COLO668 (cell line): ENCODE data around the gene EIF3L.
"Not testable (repeated sequence)": the region's sequence is repeated elsewhere in the genome, so short reads cannot be mapped to it uniquely, and the experiment has no call there.

ENCODE experiments used
- DNase-seq: peaks from one replicate; lab custom pipeline; 2025; ENCODE audit not compliant: unreplicated experiment; lab: John Stamatoyannopoulos, UW

EIF3L gene

DNA sequence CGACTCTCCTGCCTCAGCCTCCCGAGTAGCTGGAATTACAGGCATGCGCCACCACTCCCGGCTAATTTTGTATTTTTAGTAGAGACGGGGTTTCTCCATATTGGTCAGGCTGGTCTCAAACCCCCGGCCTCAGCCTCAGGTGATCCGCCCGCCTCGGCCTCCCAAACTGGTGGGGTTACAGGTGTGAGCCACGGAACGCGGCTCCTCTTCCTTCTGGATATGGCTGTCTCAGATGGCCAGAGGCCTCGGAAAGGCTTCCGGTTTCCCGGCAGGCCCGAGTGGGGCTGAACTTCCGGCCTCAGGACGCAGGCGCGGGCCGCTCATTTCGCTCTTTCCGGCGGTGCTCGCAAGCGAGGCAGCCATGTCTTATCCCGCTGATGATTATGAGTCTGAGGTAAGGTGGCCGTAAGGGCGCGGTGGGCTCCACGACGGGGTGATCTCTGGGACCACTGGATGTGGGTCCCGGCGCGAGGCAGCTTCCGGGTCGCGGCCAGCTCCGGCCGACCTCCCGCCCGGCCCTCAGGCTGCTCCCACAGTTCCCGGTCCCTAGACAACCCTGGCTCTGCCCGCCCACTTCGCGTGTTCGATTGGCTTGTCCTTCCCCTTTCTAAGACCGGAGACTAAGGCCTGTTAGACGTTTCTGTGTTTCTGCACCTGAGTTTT, at the start of gene EIF3L:
TSS of gene EIF3L (plus strand) at position 331 of the 663 bp plus-strand sequence. CDS start at position 362, 31 bp downstream.
- DNase-seq: peak; percentile 94

DNA sequence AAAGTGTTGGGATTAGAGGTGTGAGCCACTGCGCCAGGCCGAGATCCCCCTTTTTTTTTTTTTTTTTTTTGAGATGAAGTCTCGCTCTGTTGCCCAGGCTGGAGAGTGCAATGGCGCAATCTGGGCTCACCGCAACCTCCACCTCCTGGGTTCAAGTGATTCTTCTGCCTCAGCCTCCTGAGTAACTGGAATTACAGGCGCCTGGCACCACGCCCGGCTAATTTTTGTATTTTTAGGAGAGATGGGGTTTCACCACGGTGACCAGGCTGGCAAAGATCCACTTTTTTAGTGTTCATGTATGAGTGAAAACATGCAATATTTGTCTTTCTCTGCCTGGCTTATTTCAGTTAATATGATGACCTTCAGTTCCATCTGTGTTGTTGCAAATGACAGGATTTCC, 49.2 kb upstream of the EIF3L start:
- DNase-seq: not testable (repeated sequence)

DNA sequence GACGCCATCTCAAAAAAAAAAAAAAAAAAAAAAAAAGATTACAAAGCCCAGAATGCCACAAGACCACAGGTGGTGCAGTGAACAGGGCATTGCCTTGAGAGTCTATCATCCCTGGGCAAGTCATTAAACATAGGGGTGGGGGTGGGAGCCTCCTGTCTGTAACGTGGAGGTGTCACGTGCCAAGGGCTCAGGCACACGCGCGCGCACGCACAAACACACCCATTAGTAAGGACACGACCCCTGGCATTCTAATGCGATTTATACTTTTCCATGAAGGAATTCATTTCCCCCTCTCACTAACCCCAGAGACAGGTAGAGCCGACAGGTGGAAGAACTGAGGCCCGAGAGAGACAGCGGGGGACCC, 47.3 kb upstream of the EIF3L start:
- DNase-seq: peak; percentile 36

DNA sequence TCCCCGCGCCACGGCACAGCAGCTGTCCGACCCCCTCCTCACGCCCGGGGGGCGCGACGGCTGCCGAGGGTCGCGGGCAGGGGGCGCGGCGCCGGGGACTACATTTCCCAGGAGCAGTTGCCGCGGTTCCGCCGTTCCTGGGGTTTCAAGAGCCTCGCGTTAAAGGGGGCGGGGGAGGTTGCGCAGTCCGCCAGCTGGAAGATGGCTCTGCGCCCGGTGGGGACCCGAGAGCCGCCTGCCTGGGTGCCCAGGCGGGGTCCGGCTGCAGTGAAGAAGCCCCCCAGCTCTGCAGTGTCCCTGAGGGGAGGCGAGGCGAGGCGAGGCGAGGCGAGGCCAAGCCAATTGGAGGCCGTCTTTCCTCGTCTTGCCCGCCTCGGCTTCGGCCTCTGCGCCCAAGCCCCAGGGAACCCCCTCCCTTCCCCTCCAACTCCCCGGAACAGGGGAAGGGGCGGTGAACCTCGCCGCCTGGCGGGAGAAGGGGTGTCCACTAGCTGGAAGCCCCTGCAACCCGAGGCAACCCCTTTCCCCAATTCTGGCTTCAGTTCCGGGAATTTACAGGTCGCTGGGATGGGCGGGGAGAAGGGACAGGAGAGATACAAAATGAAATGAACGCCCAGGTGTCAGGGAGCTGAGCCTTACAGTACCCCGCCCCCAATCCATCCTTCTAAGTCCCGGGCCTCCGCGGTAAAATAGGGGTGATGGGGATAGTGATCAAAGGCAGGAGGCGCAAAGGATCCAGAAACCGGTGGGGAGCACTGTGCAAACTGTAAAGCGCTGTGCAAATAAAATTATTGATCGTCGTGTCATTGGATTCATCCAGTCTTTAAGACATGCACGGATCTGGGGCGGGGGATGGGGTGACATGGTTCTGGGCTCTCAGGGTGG, 46.7 kb upstream of the EIF3L start:
- DNase-seq: peak; percentile 73

DNA sequence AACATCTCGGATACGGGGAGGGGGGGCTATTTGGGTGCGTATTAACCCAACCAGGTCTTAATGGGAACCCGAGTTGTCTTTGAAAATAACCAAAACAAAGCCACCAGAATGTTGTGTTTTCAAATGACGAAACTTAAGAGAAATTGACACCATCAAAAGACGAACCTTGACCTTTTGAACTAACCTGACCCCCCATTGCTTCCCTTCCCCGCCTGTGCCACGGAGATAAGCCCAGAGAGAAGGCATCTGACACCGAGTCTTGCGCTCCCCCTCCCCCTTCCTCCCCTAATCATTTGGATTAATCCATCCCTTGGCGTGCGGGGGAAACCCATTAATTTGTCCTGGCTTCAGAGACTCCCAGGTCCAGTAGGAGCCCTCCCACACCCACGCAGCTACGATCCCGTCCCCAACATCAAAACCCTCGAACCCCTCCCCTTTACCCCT, 46.0 kb upstream of the EIF3L start:
- DNase-seq: peak; percentile 71

DNA sequence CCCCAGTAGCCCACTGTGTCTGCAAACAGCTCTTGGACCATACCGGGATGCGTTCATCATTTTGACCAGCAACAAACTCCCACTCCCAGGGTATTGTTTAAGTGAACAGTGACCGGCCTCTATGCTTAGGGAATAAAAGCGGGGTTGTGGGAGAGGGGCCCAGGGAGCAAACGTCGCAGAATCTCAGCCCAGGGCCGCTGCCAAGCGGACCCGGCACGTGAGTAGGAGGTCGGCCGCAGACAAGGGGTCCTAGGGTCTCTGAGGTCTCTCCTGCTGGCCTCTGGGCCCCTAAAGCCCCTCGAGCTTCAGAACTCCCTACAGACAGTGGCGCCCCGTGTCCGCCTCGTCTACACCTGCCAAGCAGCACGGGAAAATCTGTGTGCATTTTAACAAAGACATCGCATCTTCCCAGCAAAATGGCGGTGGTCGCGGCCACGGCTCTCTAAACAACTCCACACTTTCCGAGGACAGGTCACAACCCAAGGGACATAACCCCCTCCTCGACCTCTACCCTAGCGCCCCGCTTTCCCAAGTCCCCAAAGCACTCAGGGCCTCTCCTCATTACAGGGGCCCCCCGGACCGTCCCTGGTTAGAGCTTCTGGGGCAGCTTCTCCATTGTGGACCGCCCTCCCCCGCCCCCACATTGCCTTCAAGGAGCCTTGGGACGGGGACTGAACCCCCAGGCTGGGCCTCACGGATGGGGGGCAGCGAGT, 45.4 kb upstream of the EIF3L start:
- DNase-seq: peak; percentile 57

DNA sequence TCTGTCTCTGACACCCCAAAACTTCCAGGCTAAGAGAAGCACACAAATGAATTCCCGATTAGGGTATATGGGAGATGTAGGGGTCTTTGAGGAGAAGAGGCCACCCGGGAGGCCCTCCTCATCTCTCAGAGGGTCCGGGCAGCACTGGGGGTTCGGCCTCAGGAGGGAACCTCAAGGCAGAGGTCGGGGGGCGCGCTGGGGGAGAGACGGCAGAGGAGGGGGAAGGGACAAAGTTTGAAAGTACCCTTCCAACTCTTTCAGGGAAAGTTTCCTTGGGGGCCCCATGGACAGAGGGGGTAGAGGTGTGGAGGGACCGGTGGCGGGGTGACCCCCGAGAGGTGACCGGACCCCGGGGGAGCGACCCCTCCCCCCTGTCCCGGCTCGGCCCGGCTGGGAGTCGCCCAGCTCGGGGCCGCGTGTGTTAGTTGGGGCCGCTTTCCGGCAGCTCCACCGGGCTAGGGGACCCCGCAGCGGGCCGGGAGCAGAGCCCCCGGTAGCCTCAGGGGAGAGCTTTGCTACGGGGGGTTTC, 44.8 kb upstream of the EIF3L start:
- peak; percentile 23 for DNase-seq

DNA sequence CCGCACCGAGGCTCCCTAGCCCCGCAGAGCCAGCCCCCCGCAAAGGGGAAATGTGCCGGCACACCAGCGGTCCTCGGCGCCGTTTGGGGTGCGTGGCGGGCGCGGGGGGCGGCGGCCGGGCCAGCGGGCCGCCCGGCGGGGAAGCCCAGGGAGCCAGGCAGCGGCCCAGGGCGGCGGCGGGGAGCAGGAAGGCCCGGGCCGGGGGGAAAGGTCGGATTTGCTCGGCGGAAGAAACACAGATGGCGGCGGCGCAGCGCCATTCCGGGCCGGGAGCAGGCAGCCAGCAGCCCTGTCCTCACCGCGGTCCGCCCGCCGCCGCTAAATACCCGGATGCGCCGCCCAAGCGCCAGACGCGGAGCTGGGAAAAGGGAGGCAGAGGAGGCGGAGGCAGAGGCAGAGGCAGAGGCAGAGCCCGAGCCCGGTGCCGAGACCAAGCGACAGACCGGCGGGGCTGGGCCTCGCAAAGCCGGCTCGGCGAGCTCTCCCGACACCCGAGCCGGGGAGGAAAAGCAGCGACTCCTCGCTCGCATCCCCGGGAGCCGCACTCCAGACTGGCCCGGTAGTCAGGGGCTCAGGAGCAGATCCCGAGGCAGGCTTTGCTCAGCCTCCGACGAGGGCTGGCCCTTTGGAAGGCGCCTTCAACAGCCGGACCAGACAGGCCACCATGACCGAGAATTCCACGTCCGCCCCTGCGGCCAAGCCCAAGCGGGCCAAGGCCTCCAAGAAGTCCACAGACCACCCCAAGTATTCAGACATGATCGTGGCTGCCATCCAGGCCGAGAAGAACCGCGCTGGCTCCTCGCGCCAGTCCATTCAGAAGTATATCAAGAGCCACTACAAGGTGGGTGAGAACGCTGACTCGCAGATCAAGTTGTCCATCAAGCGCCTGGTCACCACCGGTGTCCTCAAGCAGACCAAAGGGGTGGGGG, 44.1 kb upstream of the EIF3L start:
- DNase-seq: peak; percentile 89

DNA sequence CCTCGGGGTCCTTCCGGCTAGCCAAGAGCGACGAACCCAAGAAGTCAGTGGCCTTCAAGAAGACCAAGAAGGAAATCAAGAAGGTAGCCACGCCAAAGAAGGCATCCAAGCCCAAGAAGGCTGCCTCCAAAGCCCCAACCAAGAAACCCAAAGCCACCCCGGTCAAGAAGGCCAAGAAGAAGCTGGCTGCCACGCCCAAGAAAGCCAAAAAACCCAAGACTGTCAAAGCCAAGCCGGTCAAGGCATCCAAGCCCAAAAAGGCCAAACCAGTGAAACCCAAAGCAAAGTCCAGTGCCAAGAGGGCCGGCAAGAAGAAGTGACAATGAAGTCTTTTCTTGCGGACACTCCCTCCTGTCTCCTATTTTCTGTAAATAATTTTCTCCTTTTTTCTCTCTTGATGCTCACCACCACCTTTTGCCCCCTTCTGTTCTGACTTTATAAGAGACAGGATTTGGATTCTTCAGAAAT, 43.4 kb upstream of the EIF3L start:
- DNase-seq: no peak

DNA sequence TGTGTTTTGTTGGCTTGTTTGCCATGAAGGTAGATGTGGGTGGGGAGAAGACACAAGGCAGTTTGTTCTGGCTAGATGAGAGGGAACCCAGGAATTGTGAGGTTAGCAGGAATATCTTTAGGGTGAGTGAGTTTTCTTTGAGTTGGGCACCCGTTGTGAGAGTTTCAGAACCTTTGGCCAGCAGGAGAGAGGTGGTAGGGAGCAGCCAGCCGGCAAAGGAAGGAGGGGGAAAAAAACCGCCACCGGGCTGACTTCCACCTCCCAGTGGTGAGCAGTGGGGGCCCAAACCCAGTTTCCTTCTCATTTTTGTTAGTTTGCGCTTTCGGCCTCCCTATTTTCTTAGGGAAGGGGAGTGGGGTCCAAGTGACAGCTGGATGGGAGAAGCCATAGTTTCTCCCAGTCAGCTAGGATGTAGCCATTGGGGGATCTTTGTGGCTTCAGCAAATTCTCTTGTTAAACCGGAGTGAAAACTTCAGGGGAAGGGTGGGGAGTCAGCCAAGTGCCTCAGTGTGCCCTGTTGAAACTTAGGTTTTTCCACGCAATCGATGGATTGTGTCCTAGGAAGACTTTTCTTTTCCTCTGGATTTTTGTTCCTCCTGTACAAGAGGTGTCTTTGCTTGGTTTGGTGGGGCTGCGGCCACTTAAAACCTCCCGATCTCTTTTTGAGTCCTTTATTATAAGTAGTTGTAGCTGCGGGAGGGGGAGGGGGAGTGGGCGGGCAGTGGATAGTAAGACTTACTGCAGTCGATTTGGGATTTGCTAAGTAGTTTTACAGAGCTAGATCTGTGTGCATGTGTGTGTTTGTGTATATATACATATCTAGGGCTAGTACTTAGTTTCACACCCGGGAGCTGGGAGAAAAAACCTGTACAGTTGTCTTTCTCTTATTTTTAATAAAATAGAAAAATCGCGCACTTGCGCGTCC, 42.5 kb upstream of the EIF3L start:
- DNase-seq: peak; percentile 17

DNA sequence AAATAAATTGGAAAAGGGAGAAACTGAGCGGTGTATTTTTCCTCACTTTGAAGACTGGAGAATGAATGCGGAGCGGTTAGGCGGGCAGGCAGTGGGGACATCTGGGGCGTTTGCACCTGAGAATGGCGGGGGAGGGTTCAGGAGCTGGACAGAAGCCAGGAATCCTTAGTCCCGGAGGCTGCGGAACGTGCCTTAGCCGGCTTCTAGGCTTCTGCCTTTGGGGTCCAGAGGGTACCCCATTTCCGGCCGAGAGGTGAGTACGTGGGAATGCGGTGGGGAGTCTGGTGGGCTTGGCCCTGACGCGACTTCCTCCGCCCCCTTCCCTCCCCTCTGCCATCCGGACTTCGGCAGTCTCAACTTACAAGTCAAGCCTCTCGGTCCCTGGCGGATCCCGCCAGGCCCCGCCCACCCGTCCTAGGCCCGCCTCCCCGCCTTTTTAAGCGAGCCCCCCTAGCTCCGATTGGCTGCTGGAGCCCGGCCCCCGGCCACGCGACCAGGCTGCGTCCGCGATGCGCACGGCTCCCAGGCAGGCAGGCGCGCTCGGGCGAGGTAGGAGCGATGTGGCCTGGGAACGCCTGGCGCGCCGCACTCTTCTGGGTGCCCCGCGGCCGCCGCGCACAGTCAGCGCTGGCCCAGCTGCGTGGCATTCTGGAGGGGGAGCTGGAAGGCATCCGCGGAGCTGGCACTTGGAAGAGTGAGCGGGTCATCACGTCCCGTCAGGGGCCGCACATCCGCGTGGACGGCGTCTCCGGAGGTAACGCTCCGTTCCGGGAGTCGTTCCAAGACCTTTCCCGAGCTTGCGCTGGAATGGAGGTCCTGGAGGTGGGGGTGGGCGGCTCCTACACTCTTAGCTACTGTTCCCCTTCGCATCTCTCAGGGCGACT, 41.6 kb upstream of the EIF3L start, which contains the start of gene GCAT:
TSS of gene GCAT (plus strand) at position 525 of the 884 bp plus-strand sequence. CDS start at position 559, 34 bp downstream.
- DNase-seq: peak; percentile 97

DNA sequence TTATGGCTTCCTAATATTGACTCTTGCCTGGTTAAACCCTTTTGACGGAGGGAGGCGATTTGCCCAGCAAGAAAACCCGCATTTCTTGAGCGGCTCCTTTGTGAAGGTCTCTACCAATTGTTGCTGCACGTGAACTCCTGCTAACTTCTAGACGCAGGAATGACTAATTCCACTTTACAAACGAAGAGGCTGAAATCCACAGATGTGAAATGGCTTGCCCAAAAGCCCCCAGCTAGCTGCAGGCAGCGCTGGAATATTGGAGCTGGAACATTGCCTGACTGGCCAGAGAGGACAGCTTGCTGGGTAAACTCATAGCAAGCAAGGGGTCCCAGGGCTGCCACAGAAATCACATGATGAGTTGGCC, 40.9 kb upstream of the EIF3L start:
- DNase-seq: no peak

DNA sequence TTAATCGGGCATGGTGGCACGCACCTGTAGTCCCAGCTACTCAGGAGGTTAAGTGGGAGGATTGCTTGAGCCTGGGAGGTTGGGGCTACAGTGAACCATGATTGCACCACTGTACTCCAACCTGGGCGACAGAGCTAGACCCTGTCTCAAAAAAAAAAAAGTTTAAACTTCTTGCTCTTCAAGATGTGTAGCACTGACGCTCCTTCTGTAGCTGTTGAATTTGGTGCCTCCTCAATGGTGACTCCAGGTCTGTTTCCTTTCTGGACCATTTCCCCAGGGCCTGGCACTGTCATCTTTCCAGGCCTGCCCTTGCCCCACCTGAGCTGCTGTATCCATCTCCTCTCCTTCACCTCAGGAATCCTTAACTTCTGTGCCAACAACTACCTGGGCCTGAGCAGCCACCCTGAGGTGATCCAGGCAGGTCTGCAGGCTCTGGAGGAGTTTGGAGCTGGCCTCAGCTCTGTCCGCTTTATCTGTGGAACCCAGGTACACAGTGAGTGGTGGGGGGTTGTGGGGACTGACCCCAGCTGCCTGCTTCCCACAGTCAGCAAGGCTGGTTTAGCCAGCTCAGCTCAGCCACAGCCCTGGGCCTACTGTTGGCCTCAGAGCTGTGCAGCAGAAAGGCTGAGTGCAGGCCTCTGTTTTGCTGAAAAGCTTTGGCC, 39.4 kb upstream of the EIF3L start:
- DNase-seq: no peak

DNA sequence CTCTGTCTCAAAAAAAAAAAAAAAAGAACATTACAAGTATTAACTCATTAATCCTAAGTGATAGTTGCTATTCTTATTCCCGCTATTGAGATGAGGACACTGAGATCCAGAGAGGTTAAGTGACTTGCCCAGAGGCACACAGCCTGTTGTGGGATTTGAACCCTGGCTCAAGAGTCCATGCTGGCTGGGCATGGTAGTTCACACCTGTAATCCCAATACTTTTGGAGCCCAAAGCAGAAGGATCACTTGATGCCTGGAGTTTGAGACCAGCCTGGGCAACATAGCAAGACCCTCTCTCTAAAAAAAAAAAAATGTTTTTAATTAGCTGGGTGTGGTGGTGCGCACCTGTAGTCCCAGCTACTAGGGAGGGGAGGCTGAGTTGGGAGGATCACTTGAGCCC, 37.4 kb upstream of the EIF3L start:
- DNase-seq: no peak

DNA sequence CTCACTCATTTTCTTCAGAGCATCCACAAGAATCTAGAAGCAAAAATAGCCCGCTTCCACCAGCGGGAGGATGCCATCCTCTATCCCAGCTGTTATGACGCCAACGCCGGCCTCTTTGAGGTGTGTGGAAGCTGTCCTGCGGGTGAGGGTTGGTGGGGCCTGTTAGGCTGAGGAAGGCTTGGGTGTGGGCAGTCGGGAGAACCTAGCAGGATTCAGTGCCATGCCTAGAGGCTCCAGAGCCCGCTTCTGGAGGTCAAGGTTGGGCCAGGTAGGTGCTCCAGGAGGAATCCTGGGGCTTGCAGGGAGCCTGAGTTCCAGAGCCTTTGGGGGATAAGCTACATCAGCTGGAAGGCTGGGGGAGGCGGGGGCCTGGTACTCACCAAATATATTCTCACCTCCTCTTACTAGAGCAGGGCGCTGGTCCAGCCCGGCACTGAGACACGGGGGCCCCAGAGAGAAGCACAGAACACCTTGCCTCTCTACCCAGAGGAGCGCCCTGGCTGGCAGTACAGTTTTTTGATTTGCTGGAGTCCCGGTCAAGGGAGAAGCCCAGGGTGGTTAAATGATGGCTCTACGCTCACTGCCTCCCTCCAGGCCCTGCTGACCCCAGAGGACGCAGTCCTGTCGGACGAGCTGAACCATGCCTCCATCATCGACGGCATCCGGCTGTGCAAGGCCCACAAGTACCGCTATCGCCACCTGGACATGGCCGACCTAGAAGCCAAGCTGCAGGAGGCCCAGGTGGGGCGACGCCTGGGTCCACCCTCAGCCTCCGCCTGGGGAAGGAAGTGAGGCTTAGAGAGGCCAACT, 36.1 kb upstream of the EIF3L start:
- no peak for DNase-seq

DNA sequence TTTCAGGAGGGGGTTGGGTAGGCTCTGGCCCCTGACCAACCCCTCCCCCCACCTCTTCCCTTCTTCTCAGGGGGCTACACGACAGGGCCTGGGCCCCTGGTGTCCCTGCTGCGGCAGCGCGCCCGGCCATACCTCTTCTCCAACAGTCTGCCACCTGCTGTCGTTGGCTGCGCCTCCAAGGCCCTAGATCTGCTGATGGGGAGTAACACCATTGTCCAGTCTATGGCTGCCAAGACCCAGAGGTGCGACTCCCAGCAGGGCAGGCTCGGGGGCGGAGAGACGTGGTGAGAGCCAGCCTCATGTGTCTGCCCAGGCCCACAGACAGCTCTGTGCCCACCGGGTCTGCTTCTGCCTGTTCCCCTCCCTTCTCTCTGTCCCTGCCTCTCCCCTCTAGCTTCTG, 33.6 kb upstream of the EIF3L start:
- DNase-seq: no peak
